SK-N-SH treated with all-trans-retinoic acid at 6 μM for 48 hours (cell line): ENCODE results near the gene IQGAP3.

Experiments used
- ATAC-seq: fragments of 200-7000 bp; cut with Tn5 transposase; 3 replicates; pipeline ENCODE4 v1.9.1; 2020; ENCODE audit warnings: mild to moderate bottlenecking, moderate library complexity
- ARNTL ChIP-seq: fragments of 450-650 bp; formaldehyde crosslinking; IDR thresholded peaks from 2 replicates; pipeline ENCODE4 v1.5.0; 2020; ENCODE audit warnings: low read depth, mild to moderate bottlenecking, moderate library complexity, borderline replicate concordance
- BACH2 ChIP-seq: fragments of 250-450 bp; sonication (Bioruptor Pico); IDR thresholded peaks from 2 replicates; pipeline ENCODE4 v1.9.0; 2021; ENCODE audit warnings: mild to moderate bottlenecking, borderline replicate concordance
- CSDC2 ChIP-seq: fragments of 250-450 bp; sonication (Bioruptor Pico); IDR thresholded peaks from 2 replicates; pipeline ENCODE4 v1.5.0; 2020; ENCODE audit warnings: mild to moderate bottlenecking, moderate library complexity
- CSRNP3 ChIP-seq: fragments of 250-450 bp; sonication (Bioruptor Pico); IDR thresholded peaks from 2 replicates; pipeline ENCODE4 v1.5.1; 2021; ENCODE audit warnings: mild to moderate bottlenecking, moderate library complexity
- ESRRG ChIP-seq: fragments of 250-450 bp; sonication (Bioruptor Pico); IDR thresholded peaks from 2 replicates; pipeline ENCODE4 v1.6.1; 2021; ENCODE audit warnings: mild to moderate bottlenecking
- GLIS3 ChIP-seq: fragments of 250-450 bp; sonication (Bioruptor Pico); IDR thresholded peaks from 2 replicates; pipeline ENCODE4 v1.5.0; 2020; ENCODE audit warnings: mild to moderate bottlenecking, moderate library complexity
- ISL1 ChIP-seq: fragments of 250-450 bp; sonication (Bioruptor Pico); IDR thresholded peaks from 2 replicates; pipeline ENCODE4 v2.1.2; 2022; ENCODE audit warnings: mild to moderate bottlenecking, moderate library complexity
- OSR1 ChIP-seq: fragments of 250-450 bp; sonication (Bioruptor Pico); IDR thresholded peaks from 2 replicates; pipeline ENCODE4 v1.8.0; 2022; ENCODE audit warnings: moderate library complexity, mild to moderate bottlenecking, inconsistent platforms
- PATZ1 ChIP-seq: fragments of 250-450 bp; sonication (Bioruptor Pico); IDR thresholded peaks from 2 replicates; pipeline ENCODE4 v1.8.0; 2020; ENCODE audit warnings: mild to moderate bottlenecking, moderate library complexity, borderline replicate concordance
- POU6F1 ChIP-seq: fragments of 250-450 bp; sonication (Bioruptor Pico); IDR thresholded peaks from 2 replicates; pipeline ENCODE4 v1.8.0; 2021; ENCODE audit warnings: low read depth, mild to moderate bottlenecking, moderate library complexity, borderline replicate concordance
- PPARA ChIP-seq: fragments of 250-450 bp; sonication (Bioruptor Pico); IDR thresholded peaks from 2 replicates; pipeline ENCODE4 v1.5.0; 2020; ENCODE audit warnings: mild to moderate bottlenecking, borderline replicate concordance
- RARB ChIP-seq: fragments of 250-450 bp; sonication (Bioruptor Pico); IDR thresholded peaks from 2 replicates; pipeline ENCODE4 v1.8.0; 2021; ENCODE audit warnings: mild to moderate bottlenecking, moderate library complexity
- SNAI2 ChIP-seq: fragments of 250-450 bp; sonication (Bioruptor Pico); IDR thresholded peaks from 2 replicates; pipeline ENCODE4 v1.5.0; 2020; ENCODE audit warnings: mild to moderate bottlenecking, moderate library complexity
- TCF4 ChIP-seq: fragments of 250-450 bp; sonication (Bioruptor Pico); IDR thresholded peaks from 2 replicates; pipeline ENCODE4 v1.8.0; 2021; ENCODE audit warnings: mild to moderate bottlenecking, moderate library complexity, borderline replicate concordance
- TOX ChIP-seq: fragments of 250-450 bp; sonication (Bioruptor Pico); IDR thresholded peaks from 2 replicates; pipeline ENCODE4 v1.8.0; 2021; ENCODE audit warnings: mild to moderate bottlenecking, moderate library complexity, borderline replicate concordance
- TSHZ2 ChIP-seq: fragments of 250-450 bp; sonication (Bioruptor Pico); IDR thresholded peaks from 2 replicates; pipeline ENCODE4 v1.5.0; 2020; ENCODE audit warnings: mild to moderate bottlenecking, moderate library complexity
- ZC3H10 ChIP-seq: fragments of 250-450 bp; sonication (Bioruptor Pico); IDR thresholded peaks from 2 replicates; pipeline ENCODE4 v1.5.1; 2021; ENCODE audit warnings: mild to moderate bottlenecking, moderate library complexity
- ZFP3 ChIP-seq: fragments of 250-450 bp; sonication (Bioruptor Pico); IDR thresholded peaks from 2 replicates; pipeline ENCODE4 v1.5.0; 2020; ENCODE audit warnings: mild to moderate bottlenecking, moderate library complexity
- ZFP30 ChIP-seq: fragments of 450-650 bp; formaldehyde crosslinking; IDR thresholded peaks from 2 replicates; pipeline ENCODE4 v1.5.0; 2022; ENCODE audit warnings: mild to moderate bottlenecking, moderate library complexity
- ZNF565 ChIP-seq: fragments of 450-650 bp; formaldehyde crosslinking; conservative IDR thresholded peaks from 2 replicates; pipeline ENCODE4 v1.5.0; 2020; ENCODE audit warnings: low read depth, mild to moderate bottlenecking, moderate library complexity
- ZNF70 ChIP-seq: fragments of 450-650 bp; formaldehyde crosslinking; IDR thresholded peaks from 2 replicates; pipeline ENCODE4 v1.5.0; 2020; ENCODE audit warnings: mild to moderate bottlenecking, moderate library complexity
- ZNF8 ChIP-seq: fragments of 450-650 bp; formaldehyde crosslinking; IDR thresholded peaks from 2 replicates; pipeline ENCODE4 v1.5.0; 2020; ENCODE audit warnings: mild to moderate bottlenecking, moderate library complexity

IQGAP3 gene

GRCh38 chr1:156488566-156489165 is 83.7 kb downstream of the IQGAP3 start:
- no peak for TF ChIP-seq PPARA (CRISPR knock-in tag)
- TF ChIP-seq GLIS3 (CRISPR knock-in tag): no peak
- TF ChIP-seq CSDC2 (CRISPR knock-in tag): no peak
- no peak for TF ChIP-seq ZNF70 (CRISPR knock-in tag)
- no peak for TF ChIP-seq ZNF8 (CRISPR knock-in tag)
- TF ChIP-seq OSR1: no peak
- TF ChIP-seq TCF4 (CRISPR knock-in tag): no peak
- no peak for TF ChIP-seq ZFP30 (CRISPR knock-in tag)
- no peak for TF ChIP-seq ZFP3
- no peak for TF ChIP-seq ISL1 (CRISPR knock-in tag)
- no peak for TF ChIP-seq TSHZ2 (CRISPR knock-in tag)
- no peak for TF ChIP-seq POU6F1 (CRISPR knock-in tag)
- no peak for TF ChIP-seq ARNTL
- TF ChIP-seq ZC3H10: no peak
- no peak for TF ChIP-seq PATZ1 (CRISPR knock-in tag)
- no peak for TF ChIP-seq ESRRG (CRISPR knock-in tag)
- no peak for TF ChIP-seq ZNF565 (CRISPR knock-in tag)
- no peak for TF ChIP-seq RARB
- ATAC-seq: no peak

GRCh38 chr1:156487862-156488261 is 84.5 kb downstream of the IQGAP3 start:
- no peak for ATAC-seq

GRCh38 chr1:156486421-156487344 is 85.7 kb downstream of the IQGAP3 start:
- no peak for ATAC-seq
- no peak for TF ChIP-seq ZFP3
- no peak for TF ChIP-seq TOX (CRISPR knock-in tag)
- TF ChIP-seq POU6F1 (CRISPR knock-in tag): no peak
- TF ChIP-seq ARNTL: no peak
- TF ChIP-seq PATZ1 (CRISPR knock-in tag): no peak
- TF ChIP-seq TSHZ2 (CRISPR knock-in tag): no peak
- TF ChIP-seq RARB: no peak
- TF ChIP-seq ESRRG (CRISPR knock-in tag): no peak
- no peak for TF ChIP-seq GLIS3 (CRISPR knock-in tag)
- no peak for TF ChIP-seq ZC3H10
- TF ChIP-seq CSRNP3 (CRISPR knock-in tag): no peak
- TF ChIP-seq BACH2 (CRISPR knock-in tag): no peak
- TF ChIP-seq SNAI2 (CRISPR knock-in tag): no peak
- no peak for TF ChIP-seq ZNF70 (CRISPR knock-in tag)

More at GRCh38 chr1:156487862-156488261, 84.5 kb downstream of the IQGAP3 start:
- TF ChIP-seq CSDC2 (CRISPR knock-in tag): no peak
